ENCODE measurements around the gene MAPK4.
"Not testable (repeated sequence)": the region's sequence is repeated elsewhere in the genome, so short reads cannot be mapped to it uniquely, and the experiment has no call there.

MAPK4 gene

GRCh38 chr18:50748243-50749229, 188.6 kb downstream of the MAPK4 start:
- in situ Hi-C loops (cut with MboI; ENCODE audit: low sequenced_read_pairs), result no loop called here

- in situ Hi-C loops (cut with MboI; ENCODE audit: low sequenced_read_pairs), result no loop called here
Measured at GRCh38 chr18:50749421-50749820, 189.5 kb downstream of the MAPK4 start.

- in situ Hi-C loops (cut with MboI; ENCODE audit: low sequenced_read_pairs), result no loop called here
Measured at GRCh38 chr18:50749945-50750344, 190.1 kb downstream of the MAPK4 start.

GRCh38 chr18:50750546-50750945, 190.7 kb downstream of the MAPK4 start:
- in situ Hi-C loops (cut with MboI; ENCODE audit: low sequenced_read_pairs), result no loop called here

- in situ Hi-C loops (cut with MboI; ENCODE audit: low sequenced_read_pairs), result no loop called here
Measured at GRCh38 chr18:50751490-50751889, 191.6 kb downstream of the MAPK4 start.

- in situ Hi-C loops (cut with MboI; ENCODE audit: low sequenced_read_pairs), result no loop called here
Measured at GRCh38 chr18:50751947-50752346, 192.1 kb downstream of the MAPK4 start.

- in situ Hi-C loops (cut with MboI; ENCODE audit: low sequenced_read_pairs), result no loop called here
Measured at GRCh38 chr18:50753311-50753710, 193.4 kb downstream of the MAPK4 start.

GRCh38 chr18:50754297-50754696, 194.4 kb downstream of the MAPK4 start:
- in situ Hi-C loops (cut with MboI; ENCODE audit: low sequenced_read_pairs), result no loop called here

- in situ Hi-C loops (cut with MboI; ENCODE audit: low sequenced_read_pairs), result no loop called here
Measured at GRCh38 chr18:50757358-50757757, 197.5 kb downstream of the MAPK4 start.

GRCh38 chr18:50769463-50769862, 209.6 kb downstream of the MAPK4 start:
- in situ Hi-C loops (cut with MboI; ENCODE audit: low sequenced_read_pairs), result no loop called here

GRCh38 chr18:50775207-50775606, 215.3 kb downstream of the MAPK4 start:
- in situ Hi-C loops (cut with MboI; ENCODE audit: low sequenced_read_pairs), result no loop called here

GRCh38 chr18:50775726-50776125, 215.8 kb downstream of the MAPK4 start:
- in situ Hi-C loops (cut with MboI; ENCODE audit: low sequenced_read_pairs), result no loop called here

GRCh38 chr18:50776383-50776782, 216.5 kb downstream of the MAPK4 start:
- in situ Hi-C loops (cut with MboI; ENCODE audit: low sequenced_read_pairs), result no loop called here

- in situ Hi-C loops (cut with MboI; ENCODE audit: low sequenced_read_pairs), result not testable (repeated sequence)
Measured at GRCh38 chr18:50779021-50779420, 219.1 kb downstream of the MAPK4 start.

Data from HL-60/S4 (cell line).